GM21737 (cell line): Measurements from ENCODE around the gene AKAIN1.

Experiments
- ATAC-seq: cut with Tn5 transposase; IDR thresholded peaks from one replicate; pipeline ENCODE4 v1.9.1; 2021; ENCODE audit warnings: mild to moderate bottlenecking, moderate library complexity; ENCODE audit not compliant: unreplicated experiment

The AKAIN1 gene

GRCh38 chr18:5097116-5097703, 99.8 kb downstream of the AKAIN1 start:
- ATAC-seq, result no peak

DNA sequence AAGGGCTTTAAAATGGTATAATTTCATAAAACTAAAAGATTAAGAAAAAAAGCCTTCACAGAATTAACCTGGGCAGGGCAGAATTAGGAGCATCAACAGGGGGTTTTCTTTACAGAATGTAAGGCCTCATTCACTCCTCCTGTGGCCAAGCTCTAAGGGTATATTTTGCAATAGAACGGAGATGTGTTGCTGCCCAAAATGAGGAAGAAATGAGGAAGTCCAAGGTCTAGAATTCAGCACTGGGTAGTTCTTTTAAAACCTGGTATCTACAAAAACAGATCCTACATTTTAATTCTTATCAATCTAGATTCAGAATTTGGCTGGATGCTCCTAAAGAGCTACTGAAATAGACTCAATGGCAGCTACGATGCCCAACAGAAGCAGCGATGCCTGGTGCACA, 101.8 kb downstream of the AKAIN1 start:
- no peak for ATAC-seq

GRCh38 chr18:5093902-5094301, 103.2 kb downstream of the AKAIN1 start:
- ATAC-seq, result no peak
